Stimulated activated CD4-positive, alpha-beta T cell treated with anti-CD3 and anti-CD28 coated beads, Interleukin-15, amount 100 ng/mL, for 1 hour (primary cell): ENCODE measurements around the gene SCRT2.
A peak's percentile ranks its signal among the peaks of the same experiment; 100 is the strongest.

ENCODE experiments used
- DNase-seq, 2 donors: peaks; one replicate each; pipeline ENCODE4 v3.0.0-alpha.2; 2020; ENCODE audit warnings: low read depth in 1 of 2, low spot score in 1 of 2

The SCRT2 gene

DNA sequence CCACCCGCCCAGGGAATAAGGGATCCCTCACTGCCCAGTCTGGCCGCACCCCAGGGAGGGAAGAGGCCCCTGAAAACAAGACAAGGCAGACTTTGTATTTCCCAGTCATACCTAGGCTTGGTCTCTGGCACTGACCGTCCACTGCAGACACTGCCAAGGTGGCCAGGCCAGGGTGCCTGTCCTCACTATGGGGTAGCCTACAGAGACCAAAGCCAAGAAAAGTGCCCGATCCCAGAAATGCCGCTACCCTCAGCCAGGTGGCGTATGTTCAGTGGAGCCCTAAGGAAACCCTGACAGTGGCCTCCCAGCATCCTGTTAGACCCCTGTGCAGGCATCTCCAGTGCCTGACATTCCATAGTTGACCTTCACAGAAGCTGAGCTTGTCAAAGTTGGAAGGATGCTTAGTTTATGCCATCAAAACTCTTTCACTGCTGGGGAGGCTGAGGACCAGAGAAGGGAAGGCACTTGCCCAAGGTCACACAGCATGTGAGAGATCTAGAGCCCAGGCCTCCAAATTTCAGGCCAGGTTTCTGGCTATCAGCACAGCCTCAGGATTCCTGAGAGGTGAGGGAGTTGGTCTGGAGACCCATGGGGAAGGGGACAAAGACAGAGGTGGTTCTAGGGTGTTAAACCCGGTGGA lies 2.5 kb downstream of the SCRT2 start:
- no peak for DNase-seq

DNA sequence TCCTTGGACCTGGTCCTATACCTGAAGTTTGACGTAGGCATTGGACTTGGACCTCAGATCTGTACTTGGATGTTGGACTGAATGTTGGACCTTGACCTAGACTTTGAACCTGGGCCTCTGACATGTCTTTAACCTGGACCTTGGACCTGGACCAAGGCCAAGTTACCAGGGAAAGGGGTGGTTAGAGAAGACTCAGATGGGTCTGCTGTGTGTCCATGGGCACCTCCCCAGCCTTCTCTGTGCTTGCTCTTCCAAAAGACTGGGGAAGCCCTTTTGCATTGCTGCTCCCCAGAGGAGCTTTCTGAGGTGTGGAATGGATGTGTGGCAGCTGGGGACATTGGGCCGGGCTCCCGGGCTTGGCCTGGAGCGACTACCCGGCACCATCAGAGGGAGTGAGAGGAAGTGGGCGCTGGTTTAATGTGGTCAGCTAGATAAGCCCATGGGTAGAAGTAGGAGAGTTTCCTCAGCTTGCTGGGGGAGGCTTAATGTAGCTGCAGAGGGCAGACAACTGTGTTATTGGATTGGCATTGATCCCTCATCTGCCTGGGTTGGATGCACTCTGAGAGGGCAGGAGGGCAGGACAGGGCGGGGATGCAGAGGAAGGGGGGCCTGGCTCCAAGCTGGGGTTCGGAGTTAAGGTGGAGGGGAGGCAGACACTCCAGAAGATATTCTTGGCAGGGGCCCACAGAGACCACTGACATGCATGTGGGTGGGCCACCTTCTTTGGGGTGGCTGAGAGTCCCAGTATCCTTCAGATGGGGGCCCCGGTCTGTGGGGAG lies 4.2 kb downstream of the SCRT2 start:
- DNase-seq, result no peak

DNA sequence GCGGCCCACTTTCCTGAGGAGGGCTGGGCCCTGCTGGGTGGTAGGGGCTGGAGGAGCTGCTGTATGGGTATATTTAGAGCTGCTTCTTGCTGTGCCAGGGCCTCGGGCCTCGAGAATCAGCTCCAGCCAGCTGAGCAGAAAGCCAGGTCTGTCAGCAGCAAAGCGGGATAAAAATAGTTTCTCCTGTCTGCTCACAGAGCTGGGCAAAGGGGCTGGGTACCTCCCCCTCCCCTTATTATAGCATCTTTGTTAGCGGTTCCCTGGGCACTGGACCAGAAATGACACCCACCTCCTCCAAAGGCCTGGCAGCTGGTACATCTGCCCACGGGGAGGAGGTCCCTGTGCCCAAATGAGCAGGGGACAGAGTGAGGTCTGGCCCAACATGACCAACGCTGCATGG lies 6.0 kb downstream of the SCRT2 start:
- no peak for DNase-seq

DNA sequence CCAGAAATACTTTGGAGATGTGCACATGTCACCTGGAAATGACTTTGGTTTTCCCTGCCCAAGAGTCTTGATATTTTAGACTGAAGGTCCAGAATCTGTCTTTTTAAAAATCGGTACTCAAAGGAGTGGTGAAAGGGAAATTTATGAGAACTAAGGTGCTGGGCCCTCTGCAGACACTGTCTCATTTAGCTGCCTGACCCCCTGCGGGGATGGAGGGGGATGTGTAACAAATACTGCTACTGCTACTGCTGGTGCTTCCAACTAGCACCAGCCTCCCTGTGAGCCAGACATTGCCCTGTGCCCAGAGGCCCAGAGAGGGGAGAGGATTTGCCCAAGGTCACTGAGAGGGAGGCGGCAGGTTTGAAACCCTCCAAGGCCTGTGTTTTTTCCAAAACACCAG lies 7.0 kb downstream of the SCRT2 start:
- no peak for DNase-seq

DNA sequence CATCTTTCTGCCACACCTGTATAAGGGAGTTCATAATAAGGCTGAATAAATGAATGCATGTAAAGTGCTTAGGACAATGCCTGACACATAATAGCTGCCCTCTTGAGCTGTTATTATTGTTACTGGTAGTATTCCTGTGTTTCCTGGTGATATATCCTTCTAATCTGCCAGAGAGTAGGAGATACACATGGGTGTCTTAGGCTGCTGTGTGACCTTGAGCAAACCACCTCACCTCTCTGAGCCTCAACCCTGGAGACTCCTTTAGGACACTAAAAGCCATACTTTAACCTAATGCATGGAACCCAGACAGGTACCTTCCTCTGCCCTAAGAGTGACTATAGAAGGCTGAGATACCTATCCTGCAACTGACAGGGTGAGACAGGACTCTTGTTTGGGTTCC lies 7.6 kb downstream of the SCRT2 start:
- no peak for DNase-seq

DNA sequence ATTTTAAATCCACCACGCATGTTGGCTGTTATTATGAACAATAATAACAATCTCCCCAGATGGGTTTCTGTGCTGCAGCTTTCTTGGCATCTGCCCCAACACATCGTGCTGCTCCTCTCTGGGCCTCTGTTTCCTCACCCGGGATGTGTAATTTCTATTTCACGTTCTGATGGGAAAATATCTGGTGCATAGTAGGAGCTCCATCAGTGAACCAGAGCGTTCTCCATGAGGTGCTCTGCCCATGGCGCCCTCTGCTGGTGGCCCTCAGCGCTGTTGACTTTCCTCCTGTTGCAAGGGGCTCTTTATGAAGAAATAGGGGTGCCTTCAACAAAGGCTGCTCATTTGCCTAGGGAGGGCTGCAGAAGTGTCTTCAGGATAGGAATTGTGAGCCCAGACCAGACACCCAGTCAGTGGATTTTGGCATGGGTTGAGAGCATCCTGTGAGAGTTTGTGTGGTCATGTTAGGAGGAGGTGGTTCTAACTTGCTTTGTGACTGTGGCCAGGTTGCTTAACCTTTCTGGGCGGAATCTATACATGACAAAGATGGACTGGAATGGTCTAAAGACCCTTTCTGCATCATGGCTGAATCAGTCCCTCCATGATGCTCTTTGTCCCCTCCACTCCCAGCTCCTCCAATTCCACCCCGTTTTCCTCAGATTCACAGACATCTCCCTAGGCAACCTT lies 8.1 kb downstream of the SCRT2 start:
- DNase-seq, result peak; percentile 28 to 36

DNA sequence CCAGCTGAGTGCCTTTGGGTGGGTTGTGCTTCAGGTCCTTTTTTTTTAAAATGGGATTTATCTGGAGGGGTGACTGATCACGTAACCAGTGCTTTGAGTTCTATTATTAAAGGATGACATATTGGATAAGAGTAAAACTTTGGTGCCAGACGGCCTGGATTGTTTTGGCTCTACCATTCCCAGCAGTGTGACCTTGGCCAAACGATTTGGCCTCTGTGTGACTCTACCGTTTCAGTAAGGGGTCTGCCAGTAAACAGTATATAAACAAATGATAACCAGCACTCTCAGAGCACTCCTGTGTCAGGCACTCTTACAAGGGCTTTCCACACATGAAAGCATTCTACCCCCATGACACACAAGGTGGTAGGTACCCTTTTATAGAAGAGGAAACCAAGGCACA lies 8.7 kb downstream of the SCRT2 start:
- DNase-seq, result no peak

DNA sequence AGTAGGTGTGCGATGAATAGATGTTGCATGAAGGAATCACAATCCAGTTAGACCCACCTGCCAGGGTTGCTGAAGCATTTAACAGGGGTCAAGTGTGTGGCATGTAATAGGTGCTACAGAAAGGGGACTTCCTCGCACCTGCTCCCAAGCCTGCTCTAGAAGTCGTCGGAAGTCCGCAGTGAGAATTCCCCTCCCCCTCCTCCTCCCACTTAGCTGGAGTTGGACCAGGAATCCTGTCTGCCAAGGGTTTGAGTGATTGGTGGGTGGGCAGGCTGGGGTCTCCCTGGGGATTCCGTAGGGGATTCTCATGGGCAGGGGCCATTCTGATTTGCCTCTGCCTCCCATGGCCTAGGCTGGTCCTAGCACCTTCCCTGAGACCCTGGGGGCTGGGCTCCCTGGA lies 10.3 kb downstream of the SCRT2 start:
- no peak for DNase-seq

DNA sequence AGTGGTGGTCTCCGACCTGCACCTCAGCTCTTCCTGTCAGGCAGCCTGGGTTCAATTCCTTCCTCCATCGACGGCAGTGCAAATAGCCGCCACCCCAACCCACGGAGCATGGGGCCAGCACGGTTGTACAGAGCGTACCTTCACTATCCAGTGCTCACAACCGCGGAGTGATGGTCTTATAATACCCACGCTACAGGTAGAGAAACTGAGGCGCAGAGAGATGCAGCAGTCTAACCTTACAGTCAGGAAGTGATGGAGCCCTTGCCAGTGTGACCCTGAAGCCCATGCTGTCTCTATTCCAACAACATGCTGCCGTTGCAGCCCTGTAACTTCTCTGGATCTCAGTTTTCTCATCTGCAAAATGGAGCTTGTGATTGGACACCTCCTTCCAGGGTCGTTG lies 11.0 kb downstream of the SCRT2 start:
- DNase-seq, result no peak

DNA sequence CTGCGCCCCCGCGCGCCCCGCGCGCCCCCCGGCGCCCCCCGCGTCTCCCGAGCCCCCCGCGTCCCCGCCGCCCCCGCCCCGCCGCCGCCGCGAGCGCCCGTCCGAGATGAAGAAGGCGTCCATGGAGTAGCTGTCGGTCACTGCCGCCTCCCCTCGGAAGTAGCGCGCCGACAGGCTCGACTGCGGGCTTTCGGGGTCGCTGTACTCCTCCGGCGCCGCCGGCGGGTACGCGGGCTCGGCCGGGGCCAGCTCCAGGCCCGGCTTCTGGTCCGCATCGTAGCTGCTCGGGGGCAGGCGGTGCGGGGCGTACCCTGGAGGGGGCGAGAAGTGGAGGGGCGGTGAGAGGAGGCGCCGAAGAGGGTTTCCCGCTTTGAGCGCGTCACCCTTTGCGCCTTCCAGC lies 11.5 kb downstream of the SCRT2 start:
- no peak for DNase-seq

DNA sequence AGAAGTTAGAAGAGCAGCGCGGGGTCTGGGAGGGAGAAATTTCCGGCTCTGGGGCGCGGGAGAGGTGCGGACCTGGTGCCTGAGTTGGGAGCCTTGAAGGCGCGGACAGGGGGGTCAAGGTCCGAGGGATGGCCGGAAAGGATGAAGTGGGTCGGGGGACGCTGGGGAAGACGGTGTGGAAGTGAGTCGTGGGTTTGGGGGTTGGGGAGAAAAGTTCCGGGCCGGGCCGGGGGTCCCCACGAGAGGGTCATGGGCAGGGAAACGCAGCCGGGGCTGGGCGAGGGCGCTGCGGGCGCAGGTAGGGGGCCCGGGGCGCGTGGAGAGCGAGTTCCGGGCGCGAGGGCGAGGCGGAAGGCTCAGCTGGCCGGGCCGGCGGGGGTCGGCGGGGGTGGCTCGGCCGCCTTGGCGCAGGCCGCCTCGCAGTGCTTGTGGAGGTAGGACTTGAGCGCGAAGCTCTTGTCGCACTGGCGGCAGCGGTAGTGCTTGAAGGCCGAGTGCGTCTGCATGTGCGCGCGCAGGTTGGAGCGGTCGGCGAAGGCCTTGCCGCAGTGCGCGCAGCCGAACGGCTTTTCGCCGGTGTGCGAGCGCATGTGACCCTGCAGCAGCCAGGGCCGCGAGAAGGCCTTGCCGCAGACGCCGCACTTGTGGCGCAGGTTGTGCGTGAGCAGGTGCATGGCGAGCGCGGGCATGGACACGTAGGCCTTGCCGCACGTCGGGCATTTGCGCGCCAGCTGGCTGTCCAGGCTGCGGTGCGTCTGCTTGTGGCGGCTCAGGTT lies 12.1 kb downstream of the SCRT2 start:
- no peak for DNase-seq

DNA sequence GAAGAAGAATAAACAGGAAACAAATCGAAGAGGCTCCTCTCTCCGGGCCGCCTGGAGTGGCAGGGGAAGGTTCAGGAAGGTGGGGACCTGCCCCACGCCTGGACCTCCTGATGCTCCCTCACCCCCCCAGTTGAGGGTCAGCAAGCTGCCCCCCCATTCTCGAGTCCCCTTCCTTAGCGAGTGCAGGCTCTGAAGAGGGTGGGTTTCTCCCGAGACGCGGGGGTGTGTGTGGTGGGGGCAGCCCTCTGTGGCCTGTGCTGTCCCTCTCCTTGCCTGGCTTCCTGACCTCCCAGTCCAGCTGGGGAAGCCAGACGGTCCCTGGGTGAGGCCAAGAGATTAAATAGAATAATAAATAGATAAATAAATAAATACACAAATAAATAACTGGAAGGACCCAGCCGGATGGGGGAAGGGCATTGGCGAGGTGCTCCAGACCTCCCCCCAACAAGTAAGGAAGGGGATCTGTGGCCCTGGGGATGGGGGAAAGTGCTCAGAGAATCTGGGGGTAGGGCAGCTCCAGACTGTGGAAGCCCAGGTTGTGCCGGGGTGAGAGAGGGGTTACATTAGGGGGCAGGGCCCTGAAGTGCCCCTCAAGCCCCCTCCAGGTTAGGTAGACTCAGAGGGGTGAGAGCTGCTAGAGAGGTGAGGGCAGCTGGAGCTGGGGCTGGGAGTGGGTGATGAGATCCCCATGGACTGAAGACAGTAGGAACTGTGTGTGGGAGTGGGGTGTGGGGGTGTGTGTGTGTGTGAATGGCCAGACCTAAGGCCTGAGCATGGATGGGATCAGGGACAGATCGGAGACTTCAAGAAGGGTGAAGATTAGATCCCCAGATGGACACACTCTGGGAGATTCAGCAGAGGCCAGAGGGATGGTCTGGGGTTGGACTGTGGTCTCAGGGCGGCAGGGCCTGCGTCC lies 13.1 kb downstream of the SCRT2 start:
- DNase-seq, result no peak

DNA sequence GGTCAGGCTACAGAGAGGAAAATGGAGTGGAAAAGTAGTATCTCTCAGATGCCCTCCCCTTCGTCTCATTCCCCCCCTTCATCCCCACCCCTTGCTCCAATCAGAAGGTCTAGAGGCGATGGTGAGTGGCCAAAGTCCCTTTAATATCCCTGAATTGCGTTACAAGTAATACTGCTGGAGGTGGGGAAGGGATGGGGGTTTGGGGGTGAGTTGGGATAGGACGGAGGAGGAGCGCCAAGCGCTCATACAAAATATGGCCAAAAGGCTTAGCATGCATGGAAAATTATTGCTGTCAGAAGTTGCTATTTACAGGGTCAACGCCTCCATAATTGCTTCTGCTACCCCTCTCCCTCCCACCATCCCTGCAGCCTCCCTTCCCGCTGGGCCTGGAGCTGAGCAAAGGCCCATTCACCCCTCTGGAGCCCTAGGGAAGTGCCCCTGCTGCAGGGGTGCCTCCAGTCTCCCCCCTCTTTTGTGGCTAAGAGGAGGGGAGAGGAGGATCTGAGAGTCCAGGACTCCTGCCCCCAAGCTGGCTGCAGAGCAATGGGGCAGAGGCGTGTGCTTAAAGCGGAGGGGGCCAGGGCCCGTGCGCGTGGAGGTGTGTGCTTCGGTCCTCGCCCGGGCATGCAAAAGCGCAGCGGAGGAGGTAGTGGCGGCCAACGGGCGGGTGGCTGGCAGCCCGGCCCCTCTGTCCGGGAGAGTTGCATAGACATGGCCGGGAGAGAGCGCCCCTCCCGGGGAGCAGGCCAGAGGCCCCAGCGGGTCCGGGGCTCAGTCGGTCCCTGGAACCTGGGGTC lies 13.9 kb downstream of the SCRT2 start:
- DNase-seq, result no peak

DNA sequence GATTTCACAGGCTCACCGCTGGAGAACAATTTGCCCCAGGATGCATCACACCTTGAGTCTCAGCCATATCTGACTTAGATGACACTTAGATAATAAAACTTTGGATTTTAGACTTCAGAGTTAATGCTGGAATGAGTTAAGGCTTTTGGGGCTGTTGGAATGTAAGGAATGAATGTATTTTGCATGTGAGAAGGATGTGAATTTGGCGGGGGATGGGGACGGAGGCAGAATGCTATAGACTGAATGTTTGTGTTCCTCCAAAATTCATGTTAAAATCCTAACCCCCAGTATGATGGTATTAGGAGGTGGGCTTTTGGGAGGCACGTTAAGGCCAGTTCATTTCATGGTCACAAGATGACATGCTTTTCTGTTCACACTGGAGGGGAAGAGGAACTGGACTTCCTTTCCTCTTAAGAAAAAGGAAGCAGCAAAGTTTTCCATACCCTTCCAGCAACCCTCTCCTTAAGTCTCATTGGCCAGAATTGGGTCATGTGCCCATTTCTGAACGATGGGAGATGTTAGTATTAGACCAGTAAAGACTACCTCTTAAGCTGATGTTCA lies 16.8 kb downstream of the SCRT2 start:
- no peak for DNase-seq

DNA sequence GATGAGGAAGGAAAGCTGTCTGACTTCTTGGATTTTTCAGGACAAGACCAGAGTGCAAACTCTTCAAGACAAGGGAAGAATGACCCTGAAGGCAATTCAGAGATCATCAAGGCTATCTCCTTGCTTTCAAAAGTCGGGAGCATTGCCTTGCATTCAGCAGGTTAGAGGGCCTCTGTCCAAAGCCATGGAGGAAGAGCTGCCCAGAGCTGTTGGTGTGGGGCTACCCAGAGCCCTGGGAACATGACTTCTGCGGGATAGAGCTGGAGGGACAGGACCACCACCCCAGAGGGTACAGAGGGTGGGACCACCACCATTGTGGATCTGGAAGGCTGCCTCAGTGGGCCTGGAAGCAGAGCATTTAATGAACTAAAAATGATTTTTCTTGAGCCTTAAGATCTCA lies 17.4 kb downstream of the SCRT2 start:
- DNase-seq, result no peak

DNA sequence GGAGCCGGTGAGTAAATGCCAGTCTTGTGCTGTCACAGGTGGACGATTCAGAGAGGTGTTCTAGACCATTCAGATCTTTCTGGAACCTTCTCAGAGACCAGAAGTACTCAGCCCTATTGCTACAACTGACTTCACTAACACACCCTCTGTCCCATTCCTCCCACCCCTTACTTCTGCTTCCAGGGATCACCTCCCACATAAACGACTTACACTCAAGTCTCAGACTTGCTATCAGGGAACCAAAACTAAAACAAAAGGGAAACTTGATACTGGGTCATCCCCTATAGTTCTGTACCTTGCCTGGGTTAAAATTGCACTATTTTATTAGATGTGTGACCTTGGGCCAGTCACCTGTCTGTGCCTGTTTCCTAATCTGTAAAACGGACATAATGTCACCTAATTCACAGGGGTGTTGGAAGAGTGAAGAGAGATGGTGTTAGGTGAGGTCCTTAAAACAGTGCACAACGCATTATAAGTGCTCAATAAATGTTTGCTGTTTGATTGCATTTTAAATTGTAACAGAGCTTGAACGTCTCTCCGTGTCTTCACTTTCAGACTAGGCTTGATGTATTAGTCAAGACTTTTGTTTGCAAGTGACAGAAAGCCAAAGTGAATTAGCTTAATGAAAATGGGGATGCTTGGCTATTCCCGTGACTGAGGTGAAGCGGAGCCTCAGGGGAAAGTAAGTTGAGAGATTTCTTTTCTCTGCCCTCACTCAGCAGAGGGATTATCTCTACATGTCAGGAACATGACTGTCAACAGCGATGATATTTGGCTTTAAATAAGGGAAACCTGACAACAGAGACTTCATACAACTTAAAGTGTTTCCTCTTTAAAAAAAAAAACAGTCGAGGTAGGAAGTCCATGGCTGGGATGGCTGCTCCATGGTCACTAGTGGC lies 19.6 kb downstream of the SCRT2 start:
- no peak for DNase-seq

DNA sequence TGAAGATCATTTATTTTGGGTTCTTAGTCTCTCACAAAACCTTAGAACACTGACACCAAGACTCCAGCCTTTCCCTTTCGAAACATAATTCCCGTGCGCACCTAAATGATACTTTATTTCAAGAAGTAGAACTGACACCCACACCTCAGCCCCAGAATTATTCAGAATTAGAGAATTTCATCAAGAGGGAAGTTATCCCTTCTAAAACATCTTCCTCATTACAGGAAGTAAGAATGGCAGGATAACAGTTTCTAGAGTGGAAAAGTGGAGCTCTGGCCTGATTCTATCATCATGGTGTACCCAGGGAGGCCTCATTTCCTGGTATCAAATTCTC lies 21.2 kb downstream of the SCRT2 start:
- no peak for DNase-seq

DNA sequence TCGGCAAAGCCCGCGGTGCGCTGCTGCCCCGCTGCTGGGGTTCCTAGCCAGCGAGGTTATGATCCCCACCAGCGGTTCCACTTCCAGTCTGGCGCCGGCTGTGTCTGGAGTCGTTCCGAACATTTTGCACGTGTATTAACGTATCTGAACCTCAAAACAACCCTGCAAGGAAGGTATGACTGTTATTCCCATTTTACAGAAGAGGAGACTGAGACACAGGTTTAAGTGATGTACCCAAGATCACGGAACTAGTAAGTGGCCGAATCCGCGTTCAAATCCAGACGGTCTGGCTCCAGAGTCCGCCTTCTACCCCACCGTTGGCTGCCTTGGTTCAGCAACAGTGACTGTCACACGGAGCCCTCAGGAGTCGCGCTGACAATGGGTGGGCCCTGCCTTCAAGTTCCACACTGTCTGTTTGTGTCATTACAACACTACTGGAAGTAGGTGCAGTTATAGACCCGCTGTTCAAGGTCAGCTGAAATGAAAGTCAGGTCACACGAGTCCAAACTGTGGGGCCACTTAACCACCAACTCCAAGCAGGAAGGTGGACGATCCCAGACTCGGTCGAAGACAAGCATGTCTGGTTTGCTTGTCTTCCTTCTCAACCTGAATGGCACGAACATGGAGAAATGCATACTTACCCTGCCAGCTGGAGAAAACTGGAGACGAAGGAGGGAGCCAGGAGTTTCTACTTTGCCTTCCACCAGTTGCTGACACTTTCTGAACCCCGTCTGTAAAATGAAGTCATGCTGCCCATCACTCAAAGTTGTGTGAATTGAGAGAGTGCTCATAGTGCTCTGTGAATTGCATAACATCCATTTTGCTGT lies 21.8 kb downstream of the SCRT2 start:
- DNase-seq, result no peak
